GM19438 (cell line): ENCODE data around the gene SP8.

Experiments used
- ATAC-seq: cut with Tn5 transposase; IDR thresholded peaks from one replicate; pipeline ENCODE4 v1.9.1; 2021; ENCODE audit warnings: low read depth; ENCODE audit not compliant: unreplicated experiment

The SP8 gene

GRCh38 chr7:20795361-20795760 lies 8.7 kb upstream of the SP8 start:
- ATAC-seq, result no peak

- no peak for ATAC-seq
Observed at GRCh38 chr7:20794676-20795075, 8.0 kb upstream of the SP8 start.

GRCh38 chr7:20793694-20794394 lies 7.2 kb upstream of the SP8 start:
- no peak for ATAC-seq

- ATAC-seq, result no peak
Observed at GRCh38 chr7:20793248-20793647, 6.6 kb upstream of the SP8 start.

- no peak for ATAC-seq
Observed at GRCh38 chr7:20791538-20792434, 5.1 kb upstream of the SP8 start.

- ATAC-seq, result no peak
Observed at GRCh38 chr7:20790375-20790774, 3.7 kb upstream of the SP8 start.

GRCh38 chr7:20788420-20788990 lies 1.8 kb upstream of the SP8 start:
- ATAC-seq, result no peak

GRCh38 chr7:20787660-20788419 lies 1.2 kb upstream of the SP8 start:
- no peak for ATAC-seq

- no peak for ATAC-seq
Observed at GRCh38 chr7:20786421-20786778, 286 bp downstream of the SP8 start.

- ATAC-seq, result no peak
Observed at GRCh38 chr7:20786049-20786412, 655 bp downstream of the SP8 start.

- ATAC-seq, result no peak
Observed at GRCh38 chr7:20785157-20786048, 1.3 kb downstream of the SP8 start.

- ATAC-seq, result no peak
Observed at GRCh38 chr7:20784388-20785156, 2.1 kb downstream of the SP8 start.

GRCh38 chr7:20783700-20784387 lies 2.8 kb downstream of the SP8 start:
- peak; percentile 61 for ATAC-seq

GRCh38 chr7:20783125-20783699 lies 3.5 kb downstream of the SP8 start:
- ATAC-seq, result no peak

GRCh38 chr7:20779041-20779440 lies 7.6 kb downstream of the SP8 start:
- ATAC-seq, result no peak

GRCh38 chr7:20778063-20778721 lies 8.5 kb downstream of the SP8 start:
- peak; percentile 95 for ATAC-seq

- peak; percentile 54 for ATAC-seq
Observed at GRCh38 chr7:20777377-20778062, 9.2 kb downstream of the SP8 start.
